Natural killer cell (primary cell): Measurements from ENCODE around the gene TNP1. TPM values are rescaled to one million over a fixed set of nuclear protein-coding genes. Genes with fewer than 3 reads are reported as not detected.
A peak's percentile ranks its signal among the peaks of the same experiment; 100 is the strongest.

Experiments used
- ATAC-seq, 3 donors: fragments of 150-1000 bp in 2 of 3; fragments of 200-7000 bp in 1 of 3; cut with Tn5 transposase; 1 replicate in 1 of 3; 2 replicates in 2 of 3; pipeline ENCODE4 v1.10.0; 2021; ENCODE audit warnings: mild to moderate bottlenecking in 2 of 3, moderate library complexity in 2 of 3
- DNase-seq, 2 donors: peaks; one replicate each; pipeline versions ENCODE4 v3.0.0 to v3.0.0-alpha.2; 2013 to 2021; ENCODE audit warnings: mixed read lengths in 1 of 2
- H3K27ac ChIP-seq: one replicate; pipeline ENCODE4 v1.5.1; 2013; ENCODE audit warnings: mild to moderate bottlenecking, low read length
- H3K27me3 ChIP-seq: one replicate; pipeline ENCODE4 v1.6.1; 2013; ENCODE audit warnings: low read length; ENCODE audit not compliant: control insufficient read depth, insufficient read depth
- H3K36me3 ChIP-seq: one replicate; pipeline ENCODE4 v1.6.1; 2013; ENCODE audit warnings: low read length; ENCODE audit not compliant: control insufficient read depth, insufficient read depth
- H3K4me1 ChIP-seq: one replicate; pipeline ENCODE4 v1.6.1; 2013; ENCODE audit warnings: low read length; ENCODE audit not compliant: control insufficient read depth, insufficient read depth
- H3K4me3 ChIP-seq: one replicate; pipeline ENCODE4 v1.5.1; 2013; ENCODE audit warnings: low read length
- H3K9me3 ChIP-seq: one replicate; pipeline ENCODE4 v1.6.1; 2013; ENCODE audit warnings: low read length; ENCODE audit not compliant: control insufficient read depth, insufficient read depth
- H3K27ac Mint-ChIP-seq, 2 donors: one replicate each; pipeline ENCODE4 v1.8.0; 2022; ENCODE audit warnings: mild to moderate bottlenecking in 2 of 2, mixed read lengths in 2 of 2, moderate library complexity in 1 of 2
- H3K27me3 Mint-ChIP-seq, 2 donors: one replicate each; pipeline ENCODE4 v1.8.0; 2022; ENCODE audit warnings: low read depth in 2 of 2, mixed read lengths in 2 of 2
- H3K36me3 Mint-ChIP-seq: one replicate; pipeline ENCODE4 v1.8.0; 2022; ENCODE audit warnings: mixed read lengths
- H3K4me1 Mint-ChIP-seq, 2 donors: one replicate each; pipeline ENCODE4 v1.8.0; 2022; ENCODE audit warnings: mixed read lengths in 2 of 2
- H3K4me3 Mint-ChIP-seq: one replicate; pipeline ENCODE4 v1.8.0; 2022; ENCODE audit warnings: mild to moderate bottlenecking, moderate library complexity, mixed read lengths
- H3K9me3 Mint-ChIP-seq, 2 donors: one replicate each; pipeline ENCODE4 v1.8.0; 2022; ENCODE audit warnings: mixed read lengths in 2 of 2
- CTCF ChIP-seq: fragments of 200-600 bp; IDR thresholded peaks from one replicate; pipeline ENCODE4 v1.8.0; 2022; ENCODE audit warnings: antibody characterized with exemption
- WGBS: methylation state at CpG from one replicate; pipeline ENCODE4 v1.1.7; 2013; ENCODE audit warnings: missing lambda C conversion rate; ENCODE audit not compliant: insufficient coverage; 5-methylcytosine and 5-hydroxymethylcytosine counted together
- intact Hi-C: fragments of 100-400 bp; cut with micrococcal nuclease; formaldehyde crosslinking; loops from one replicate; pipeline ENCODE4 v1.14.2; 2022
- total RNA-seq, 4 donors: library from RNA; stranded (reverse); fragments of 120-200 nt in 1 of 4; gene quantifications; one replicate each; pipeline versions ENCODE4 v1.2.3 to v1.2.4, GENCODE V29; 2013 to 2022

The TNP1 gene
- total RNA-seq, 3 donors from 2014 or later (not counting 1 experiment from before 2014, with no cell fraction given): not detected

- no peak for ATAC-seq
- no peak for TF ChIP-seq CTCF
- Mint-ChIP-seq H3K36me3 (no peaks in the 10 kb centered on the region), H3K27ac (no peak overlapping the region), H3K4me1 (no peaks in the 10 kb centered on the region), H3K27me3 (peaks cover 14 to 19% of the 10 kb centered on the region in 2 donors), H3K4me3 (no peak overlapping the region), H3K9me3 (no peaks in the 10 kb centered on the region)
- no peak overlapping the region for H3K4me3 ChIP-seq
- H3K36me3 ChIP-seq: no peaks in the 10 kb centered on the region
- H3K9me3 ChIP-seq: no peaks in the 10 kb centered on the region
- no peaks in the 10 kb centered on the region for H3K27me3 ChIP-seq
- DNase-seq: no peak
- H3K4me1 ChIP-seq: no peaks in the 10 kb centered on the region
- whole genome bisulfite sequencing: 90% methylated on average over 3 of the region's 3 CpGs
- intact Hi-C loops: no loop called here
- H3K27ac ChIP-seq: no peak overlapping the region
Observed at GRCh38 chr2:216820709-216821108, 39.2 kb downstream of the TNP1 start.

- Mint-ChIP-seq H3K4me3 (no peak overlapping the region), H3K9me3 (no peaks in the 10 kb centered on the region), H3K36me3 (no peaks in the 10 kb centered on the region), H3K27me3 (peaks cover 15 to 25% of the 10 kb centered on the region in 2 donors), H3K27ac (no peak overlapping the region), H3K4me1 (no peaks in the 10 kb centered on the region)
- 89% methylated on average over 8 of the region's 8 CpGs for WGBS
- no peak overlapping the region for H3K27ac ChIP-seq
- intact Hi-C loops: no loop called here
- no peak for ATAC-seq
- TF ChIP-seq CTCF: no peak
- H3K9me3 ChIP-seq: no peaks in the 10 kb centered on the region
- H3K36me3 ChIP-seq: no peaks in the 10 kb centered on the region
- no peak overlapping the region for H3K4me3 ChIP-seq
- no peak for DNase-seq
- H3K4me1 ChIP-seq: no peaks in the 10 kb centered on the region
- H3K27me3 ChIP-seq: no peaks in the 10 kb centered on the region
Observed at GRCh38 chr2:216819766-216820165, 40.1 kb downstream of the TNP1 start.

- Histone ChIP-seq H3K27me3 (no peaks in the 10 kb centered on the region), H3K4me1 (no peaks in the 10 kb centered on the region), H3K4me3 (no peak overlapping the region), H3K9me3 (no peaks in the 10 kb centered on the region), H3K27ac (no peak overlapping the region), H3K36me3 (no peaks in the 10 kb centered on the region)
- no peak for ATAC-seq
- no peaks in the 10 kb centered on the region for H3K4me1 Mint-ChIP-seq
- no peak overlapping the region for H3K27ac Mint-ChIP-seq
- WGBS: 62% methylated on average over 2 of the region's 3 CpGs
- intact Hi-C loops: no loop called here
- TF ChIP-seq CTCF: no peak
- no peak overlapping the region for H3K4me3 Mint-ChIP-seq
- no peaks in the 10 kb centered on the region for H3K9me3 Mint-ChIP-seq
- H3K27me3 Mint-ChIP-seq: peaks cover 15 to 25% of the 10 kb centered on the region in 2 donors
- H3K36me3 Mint-ChIP-seq: no peaks in the 10 kb centered on the region
- DNase-seq: no peak
Observed at GRCh38 chr2:216819055-216819454, 40.8 kb downstream of the TNP1 start.

- Mint-ChIP-seq H3K4me3 (no peak overlapping the region), H3K27me3 (peaks cover under 1 to 5% of the 10 kb centered on the region in 2 donors), H3K4me1 (no peaks in the 10 kb centered on the region), H3K9me3 (no peaks in the 10 kb centered on the region), H3K36me3 (no peaks in the 10 kb centered on the region), H3K27ac (no peak overlapping the region)
- WGBS: 91% methylated on average over 30 of the region's 30 CpGs
- DNase-seq (no peak), ATAC-seq (peak in 1 of 3 donors; percentile 18)
- Histone ChIP-seq H3K4me3 (no peak overlapping the region), H3K27me3 (no peaks in the 10 kb centered on the region), H3K36me3 (no peaks in the 10 kb centered on the region), H3K9me3 (no peaks in the 10 kb centered on the region), H3K4me1 (no peaks in the 10 kb centered on the region), H3K27ac (no peak overlapping the region)
- no peak for TF ChIP-seq CTCF
- intact Hi-C loops: no loop called here
Observed at GRCh38 chr2:216810399-216811160, 49.3 kb downstream of the TNP1 start.
